HepG2 (cell line): Measurements from ENCODE around the gene POLR3K. TPM values are rescaled to one million over a fixed set of nuclear protein-coding genes. Genes with fewer than 3 reads are reported as not detected.

ENCODE experiments used
- ATAC-seq: fragments of 200-7000 bp; cut with Tn5 transposase; 3 replicates; pipeline ENCODE4 v1.9.1; 2020; ENCODE audit warnings: mild to moderate bottlenecking, moderate library complexity
- BruUV-seq: library from RNA; stranded (reverse); fragments of 400-500 nt; replicated peaks from 2 replicates; lab custom pipeline; 2021; lab: Mats Ljungman, UMichigan
- CTCF ChIA-PET: fragments of 300-600 bp; formaldehyde crosslinking; extraction: SDS; loops from one replicate; lab custom pipeline; 2021; ENCODE audit warnings: low total read pairs, inconsistent platforms, low intra/inter-chr PET ratio; lab: Yijun Ruan, JAX
- POLR2A ChIA-PET: fragments of 350-600 bp; sonication (Branson Sonifier 250); formaldehyde crosslinking; loops from one replicate; lab custom pipeline; 2020; ENCODE audit warnings: antibody characterized with exemption, inconsistent platforms; lab: Yijun Ruan, JAX
- DNase-seq: peaks from one replicate; pipeline ENCODE4 v3.0.0-alpha.2; 2015; ENCODE audit warnings: low spot score
- FAIRE-seq: peaks from 3 replicates; lab custom pipeline; 2011; peaks lifted over from hg19 to GRCh38; lab: Jason Lieb, UNC
- H2AFZ ChIP-seq: one replicate; pipeline ENCODE4 v1.6.1; 2011; ENCODE audit warnings: low read length, inconsistent platforms
- H3K27ac ChIP-seq: fragments of 300-600 bp; 3 replicates; pipeline ENCODE4 v1.8.0; 2011; ENCODE audit warnings: mixed run types, mild to moderate bottlenecking, mixed read lengths, low read length, inconsistent platforms; ENCODE audit not compliant: insufficient read depth; ENCODE audit errors: extremely low read length
- H3K27me3 ChIP-seq, 2 experiments: fragments of 200-600 bp in 1 of 2; 2 replicates in 1 of 2; 3 replicates in 1 of 2; pipeline versions ENCODE4 v1.6.0 to v1.8.0; 2011; ENCODE audit warnings: low read length in 2 of 2, mild to moderate bottlenecking in 2 of 2, moderate library complexity in 2 of 2, inconsistent platforms in 1 of 2; ENCODE audit not compliant: insufficient read depth in 2 of 2, control insufficient read depth in 1 of 2
- H3K36me3 ChIP-seq, 2 experiments: fragments of 200-600 bp in 1 of 2; replicated peaks in 1 of 2; 2 replicates in 1 of 2; 3 replicates in 1 of 2; pipeline versions ENCODE4 v1.5.1 to v1.8.0; 2011; ENCODE audit warnings: low read length in 2 of 2, inconsistent platforms in 1 of 2; ENCODE audit not compliant: insufficient read depth in 2 of 2, control insufficient read depth in 1 of 2
- H3K4me1 ChIP-seq: 2 replicates; pipeline ENCODE4 v1.5.1; 2012; ENCODE audit warnings: low read length, inconsistent platforms; ENCODE audit not compliant: insufficient read depth
- H3K4me2 ChIP-seq: 2 replicates; pipeline ENCODE4 v1.6.0; 2011; ENCODE audit warnings: low read depth, low read length, inconsistent platforms
- H3K4me3 ChIP-seq, 3 experiments: fragments of 200-600 bp in 1 of 3; sonication (generic), shearing (Covaris generic) in 1 of 3; replicated peaks in 1 of 3; 2 replicates each; pipeline ENCODE4 v1.5.1; 2011 to 2016; ENCODE audit warnings: low read length in 3 of 3, inconsistent platforms in 2 of 3, low read depth in 2 of 3, mild to moderate bottlenecking in 2 of 3, control low read depth in 1 of 3, mixed read lengths in 1 of 3; ENCODE audit not compliant: insufficient read depth in 1 of 3
- H3K79me2 ChIP-seq: one replicate; pipeline ENCODE4 v1.6.1; 2011; ENCODE audit warnings: low read length, inconsistent platforms; ENCODE audit not compliant: insufficient read depth
- H3K9ac ChIP-seq: 2 replicates; pipeline ENCODE4 v1.6.0; 2011; ENCODE audit warnings: mild to moderate bottlenecking, low read depth, low read length, inconsistent platforms; ENCODE audit not compliant: insufficient read depth
- H3K9me3 ChIP-seq: 2 replicates; pipeline ENCODE4 v1.5.1; 2012; ENCODE audit warnings: mild to moderate bottlenecking, low read length
- H4K20me1 ChIP-seq: 2 replicates; pipeline ENCODE4 v1.6.0; 2011; ENCODE audit warnings: inconsistent platforms, mild to moderate bottlenecking, low read length, moderate library complexity; ENCODE audit not compliant: insufficient read depth
- AGO2 ChIP-seq: fragments of 200-400 bp; formaldehyde crosslinking; optimal IDR thresholded peaks from 2 replicates; pipeline ENCODE3; 2017; ENCODE audit warnings: mild to moderate bottlenecking, low read depth, low read length, moderate library complexity
- CCAR2 ChIP-seq: fragments of 200-400 bp; formaldehyde crosslinking; optimal IDR thresholded peaks from 2 replicates; pipeline ENCODE3; 2018; ENCODE audit warnings: low read depth, mild to moderate bottlenecking, low read length, moderate library complexity
- GPN1 ChIP-seq: sonication (generic); formaldehyde crosslinking; IDR thresholded peaks from 2 replicates; pipeline ENCODE4 v1.5.1; 2020; ENCODE audit warnings: missing genetic modification reagents, borderline replicate concordance
- GRHL1 ChIP-seq: sonication (generic); formaldehyde crosslinking; conservative IDR thresholded peaks from 2 replicates; pipeline ENCODE4 v1.8.0; 2022; ENCODE audit warnings: missing genetic modification reagents
- GZF1 ChIP-seq: sonication (generic); formaldehyde crosslinking; IDR thresholded peaks from 2 replicates; pipeline ENCODE4 v1.5.1; 2020; ENCODE audit warnings: mild to moderate bottlenecking, missing genetic modification reagents
- HMG20A ChIP-seq: IDR thresholded peaks from 2 replicates; pipeline ENCODE4 v1.6.1; 2016; ENCODE audit warnings: borderline replicate concordance
- HNF1A ChIP-seq, 2 experiments: sonication (generic) in 1 of 2; formaldehyde crosslinking in 1 of 2; IDR thresholded peaks; 2 replicates each; pipeline versions ENCODE4 v1.4.0 to v1.6.1; 2016 to 2020; ENCODE audit warnings: borderline replicate concordance in 1 of 2, low read depth in 1 of 2, mild to moderate bottlenecking in 1 of 2, missing genetic modification reagents in 1 of 2
- KLF9 ChIP-seq: IDR thresholded peaks from 2 replicates; pipeline ENCODE4 v1.6.1; 2016; ENCODE audit warnings: low read depth
- MTA1 ChIP-seq: sonication (generic); formaldehyde crosslinking; IDR thresholded peaks from 2 replicates; pipeline ENCODE4 v1.4.0; 2020; ENCODE audit warnings: missing genetic modification reagents, mild to moderate bottlenecking, borderline replicate concordance
- NFIC ChIP-seq: IDR thresholded peaks from 2 replicates; pipeline ENCODE4 v1.6.1; 2012; ENCODE audit warnings: mild to moderate bottlenecking, low read length, inconsistent platforms
- NFKBIZ ChIP-seq: IDR thresholded peaks from 2 replicates; pipeline ENCODE4 v1.6.1; 2018; ENCODE audit warnings: missing genetic modification reagents, missing compliant biosample characterization
- NR2F1 ChIP-seq, 2 experiments: fragments of 450-650 bp in 1 of 2; formaldehyde crosslinking in 1 of 2; IDR thresholded peaks; 2 replicates each; pipeline versions ENCODE4 v1.5.0 to v1.6.1; 2016 to 2020; ENCODE audit warnings: mild to moderate bottlenecking in 1 of 2, missing compliant biosample characterization in 1 of 2, missing genetic modification reagents in 1 of 2, moderate library complexity in 1 of 2
- RFXANK ChIP-seq: IDR thresholded peaks from 2 replicates; pipeline ENCODE4 v1.6.1; 2016
- RXRB ChIP-seq: IDR thresholded peaks from 2 replicates; pipeline ENCODE4 v1.6.1; 2016; ENCODE audit warnings: borderline replicate concordance, missing genetic modification reagents, missing compliant biosample characterization
- ZFP36L1 ChIP-seq: sonication (generic); formaldehyde crosslinking; IDR thresholded peaks from 2 replicates; pipeline ENCODE4 v1.8.0; 2022; ENCODE audit warnings: mild to moderate bottlenecking, missing genetic modification reagents, moderate library complexity
- ZFY ChIP-seq: sonication (generic); formaldehyde crosslinking; IDR thresholded peaks from 2 replicates; pipeline ENCODE4 v1.4.0; 2020; ENCODE audit warnings: missing genetic modification reagents
- ZNF101 ChIP-seq: sonication (generic); formaldehyde crosslinking; IDR thresholded peaks from 2 replicates; pipeline ENCODE4 v1.4.0; 2020; ENCODE audit warnings: mild to moderate bottlenecking, low read depth, missing genetic modification reagents, borderline replicate concordance
- ZNF160 ChIP-seq: sonication (generic); formaldehyde crosslinking; IDR thresholded peaks from 2 replicates; pipeline ENCODE4 v1.8.0; 2022; ENCODE audit warnings: mild to moderate bottlenecking, inconsistent platforms, missing genetic modification reagents
- ZNF350 ChIP-seq: sonication (generic); formaldehyde crosslinking; IDR thresholded peaks from 2 replicates; pipeline ENCODE4 v1.4.0; 2020; ENCODE audit warnings: mild to moderate bottlenecking, low read depth, missing genetic modification reagents, borderline replicate concordance
- ZNF549 ChIP-seq: sonication (generic); formaldehyde crosslinking; IDR thresholded peaks from 2 replicates; pipeline ENCODE4 v1.5.0; 2020; ENCODE audit warnings: missing genetic modification reagents
- ZNF552 ChIP-seq: sonication (generic); formaldehyde crosslinking; IDR thresholded peaks from 2 replicates; pipeline ENCODE4 v1.9.0; 2022; ENCODE audit warnings: missing genetic modification reagents, mild to moderate bottlenecking, borderline replicate concordance
- WGBS: methylation state at CpG from one replicate; pipeline ENCODE4 v1.1.6; 2017; ENCODE audit warnings: low lambda C conversion rate; 5-methylcytosine and 5-hydroxymethylcytosine counted together
- in situ Hi-C: cut with HindIII; loops from 2 replicates; pipeline ENCODE4 v1.10.0; 2017; ENCODE audit warnings: low pct_unique_long_range_greater_than_20kb; ENCODE audit not compliant: extremely low pct_ligation_motif_present
- intact Hi-C: fragments of 100-400 bp; cut with micrococcal nuclease; formaldehyde crosslinking; loops from one replicate; pipeline ENCODE4 v1.10.0; 2022; ENCODE audit not compliant: unreplicated experiment
- polyA plus RNA-seq, 8 experiments: library from polyadenylated mRNA; depleted of rRNA in 3 of 8; stranded (reverse) in 7 of 8; unstranded in 1 of 8; fragments of >200 nt; fragmentation: Illumina TruSeq in 4 of 8; extraction: Trizol in 4 of 8; gene quantifications; 2 replicates each; pipeline versions ENCODE4 v1.2.1 to v1.2.3, GENCODE V29; 2011 to 2016; ENCODE audit warnings: low read depth in 4 of 8, missing spikeins in 1 of 8, mixed read lengths in 1 of 8; ENCODE audit not compliant: insufficient read depth in 1 of 8
- total RNA-seq, 5 experiments: library from RNA; depleted of rRNA; stranded (reverse); fragments of >200 nt; fragmentation: Illumina TruSeq; extraction: Trizol; gene quantifications; 2 replicates each; pipeline ENCODE4 v1.2.3, GENCODE V29; 2016; ENCODE audit warnings: low read depth in 1 of 5

Gene POLR3K
- total and polyA plus RNA-seq, 2 of the 13 experiments (the other 11 are each of a cell fraction or from before 2014, with no cell fraction given), result 14.8 to 18.8 TPM

- Histone ChIP-seq H3K27me3 (no peaks in the 10 kb centered on the region), H4K20me1 (no peaks in the 10 kb centered on the region), H3K4me2 (peak overlapping the region; percentile 32), H3K4me3 (no peak overlapping the region), H3K9me3 (no peaks in the 10 kb centered on the region), H3K27ac (peak overlapping the region; percentile 43), H3K4me1 (peaks cover 32% of the 10 kb centered on the region), H3K79me2 (no peaks in the 10 kb centered on the region), H3K36me3 (peaks cover 5 to 21% of the 10 kb centered on the region in 2 experiments; a peak in 3 of 5 replicates), H3K9ac (no peak overlapping the region), H2AFZ (no peak overlapping the region)
- CTCF ChIA-PET, result no interaction called here
- FAIRE-seq, result peak; percentile 60
- in situ Hi-C loops (no loop called here), intact Hi-C loops (no loop called here)
- DNase-seq, result peak; percentile 60
- 44% methylated on average over 5 of the region's 5 CpGs for WGBS
- POLR2A ChIA-PET, result interaction anchor here (1.3 to 1.8 kb wide), 2 partner anchors 8 to 135 kb away, joined by 3 to 11 read pairs; partner anchors contain the start of genes HBQ1, POLR3K and SNRNP25
- ATAC-seq, result peak; percentile 85
- BruUV-seq, result TSS peak; percentile 31
- TF ChIP-seq ZNF549, result no peak
- no peak for TF ChIP-seq ZFP36L1 (CRISPR knock-in tag)
- peak; percentile 43; the same call in 1 of the 2 replicates for TF ChIP-seq RXRB (CRISPR knock-in tag)
- TF ChIP-seq HMG20A (CRISPR knock-in tag), result peak; percentile 56; the same call in 1 of the 2 replicates
- 0 out of 2 replicates have a peak, but pooled peaks have one; percentile 57 for TF ChIP-seq NFKBIZ
- TF ChIP-seq GRHL1 (CRISPR knock-in tag), result no peak
- TF ChIP-seq ZNF552 (CRISPR knock-in tag), result no peak
- no peak for TF ChIP-seq HNF1A (IDR thresholded peaks at IDR 0.05; ENCODE audit: low read depth)
- no peak for TF ChIP-seq HNF1A (CRISPR knock-in tag; IDR thresholded peaks at IDR 0.05; ENCODE audit: borderline replicate concordance)
- no peak for TF ChIP-seq GZF1 (CRISPR knock-in tag)
- no peak for TF ChIP-seq NR2F1 (CRISPR knock-in tag; IDR thresholded peaks at IDR 0.05)
- TF ChIP-seq KLF9 (CRISPR knock-in tag), result no peak
- TF ChIP-seq MTA1 (CRISPR knock-in tag), result no peak
- no peak for TF ChIP-seq CCAR2
- no peak for TF ChIP-seq RFXANK (CRISPR knock-in tag)
- TF ChIP-seq ZNF101 (CRISPR knock-in tag), result no peak
- TF ChIP-seq GPN1 (CRISPR knock-in tag), result no peak
- TF ChIP-seq NFIC, result no peak
- TF ChIP-seq ZFY (CRISPR knock-in tag), result no peak
- TF ChIP-seq ZNF350, result no peak
- no peak for TF ChIP-seq AGO2
- TF ChIP-seq ZNF160 (CRISPR knock-in tag), result no peak
Measured at GRCh38 chr16:45454-45853, 8.0 kb downstream of the POLR3K start.
